Mucosa of descending colon (tissue), 3 donors: ENCODE results near the gene NR2F2. TPM values are rescaled to one million over a fixed set of nuclear protein-coding genes. Genes with fewer than 3 reads are reported as not detected.
A peak's percentile ranks its signal among the peaks of the same experiment; 100 is the strongest.

ENCODE experiments used
- ATAC-seq: fragments of 200-7000 bp; cut with Tn5 transposase; one replicate; pipeline ENCODE4 v1.9.1; 2020; ENCODE audit warnings: mild to moderate bottlenecking, moderate library complexity
- DNase-seq, 3 donors: peaks; one replicate each; pipeline ENCODE4 v3.0.0-alpha.2; 2020
- H3K36me3 ChIP-seq: fragments of 200-600 bp; one replicate; pipeline ENCODE4 v1.8.0; 2021; ENCODE audit warnings: low read depth, mild to moderate bottlenecking
- H3K4me1 ChIP-seq: fragments of 200-600 bp; one replicate; pipeline ENCODE4 v1.8.0; 2021; ENCODE audit warnings: low read depth, mild to moderate bottlenecking
- H3K4me3 ChIP-seq: fragments of 200-600 bp; one replicate; pipeline ENCODE4 v1.8.0; 2021; ENCODE audit warnings: mild to moderate bottlenecking
- H3K9me3 ChIP-seq: fragments of 200-600 bp; one replicate; pipeline ENCODE4 v1.8.0; 2021; ENCODE audit warnings: mild to moderate bottlenecking
- intact Hi-C, 2 donors: fragments of 100-400 bp; cut with DNase I in 1 of 2; cut with micrococcal nuclease in 1 of 2; formaldehyde crosslinking; loops; one replicate each; pipeline versions ENCODE4 v1.11.0 to v1.11.1; 2022; cut with DNase I, micrococcal nuclease
- total RNA-seq, 3 donors: library from RNA; stranded (reverse); fragmentation: NEBNext Ultra II Directional in 2 of 3; extraction: Animal tissue kit (Norgen Biotek cat#: 25700) in 2 of 3; gene quantifications; one replicate each; pipeline versions ENCODE4 v1.2.1 to v1.2.4, GENCODE V29; 2021 to 2023
- TF ChIP-seq, protein P1 (sequence below): fragments of 200-600 bp; IDR thresholded peaks from one replicate; pipeline ENCODE4 v1.8.0; 2022; ENCODE audit warnings: antibody characterized with exemption, mild to moderate bottlenecking
- donor health status: DM: no; HTN: no; CAD: no; lungs with moderate emphysema.
- donor health status: DM: no; HTN: no; CAD: no.
- donor health status: DM: no; HTN: yes; CAD: no.

The NR2F2 gene
- total RNA-seq, 3 donors from 2014 or later = 31.9 to 79.3 (median 36.8) TPM

GRCh38 chr15:96350934-96351724 lies 20.6 kb downstream of the NR2F2 start:
- DNase-seq (no peak), ATAC-seq (no peak)
- TF ChIP-seq, protein P1, sequence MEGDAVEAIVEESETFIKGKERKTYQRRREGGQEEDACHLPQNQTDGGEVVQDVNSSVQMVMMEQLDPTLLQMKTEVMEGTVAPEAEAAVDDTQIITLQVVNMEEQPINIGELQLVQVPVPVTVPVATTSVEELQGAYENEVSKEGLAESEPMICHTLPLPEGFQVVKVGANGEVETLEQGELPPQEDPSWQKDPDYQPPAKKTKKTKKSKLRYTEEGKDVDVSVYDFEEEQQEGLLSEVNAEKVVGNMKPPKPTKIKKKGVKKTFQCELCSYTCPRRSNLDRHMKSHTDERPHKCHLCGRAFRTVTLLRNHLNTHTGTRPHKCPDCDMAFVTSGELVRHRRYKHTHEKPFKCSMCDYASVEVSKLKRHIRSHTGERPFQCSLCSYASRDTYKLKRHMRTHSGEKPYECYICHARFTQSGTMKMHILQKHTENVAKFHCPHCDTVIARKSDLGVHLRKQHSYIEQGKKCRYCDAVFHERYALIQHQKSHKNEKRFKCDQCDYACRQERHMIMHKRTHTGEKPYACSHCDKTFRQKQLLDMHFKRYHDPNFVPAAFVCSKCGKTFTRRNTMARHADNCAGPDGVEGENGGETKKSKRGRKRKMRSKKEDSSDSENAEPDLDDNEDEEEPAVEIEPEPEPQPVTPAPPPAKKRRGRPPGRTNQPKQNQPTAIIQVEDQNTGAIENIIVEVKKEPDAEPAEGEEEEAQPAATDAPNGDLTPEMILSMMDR = no peak
- Histone ChIP-seq H3K4me1 (peaks cover 10% of the 10 kb centered on the region), H3K9me3 (no peaks in the 10 kb centered on the region), H3K36me3 (no peaks in the 10 kb centered on the region), H3K4me3 (no peak overlapping the region)
- intact Hi-C loops = no loop called here

DNA sequence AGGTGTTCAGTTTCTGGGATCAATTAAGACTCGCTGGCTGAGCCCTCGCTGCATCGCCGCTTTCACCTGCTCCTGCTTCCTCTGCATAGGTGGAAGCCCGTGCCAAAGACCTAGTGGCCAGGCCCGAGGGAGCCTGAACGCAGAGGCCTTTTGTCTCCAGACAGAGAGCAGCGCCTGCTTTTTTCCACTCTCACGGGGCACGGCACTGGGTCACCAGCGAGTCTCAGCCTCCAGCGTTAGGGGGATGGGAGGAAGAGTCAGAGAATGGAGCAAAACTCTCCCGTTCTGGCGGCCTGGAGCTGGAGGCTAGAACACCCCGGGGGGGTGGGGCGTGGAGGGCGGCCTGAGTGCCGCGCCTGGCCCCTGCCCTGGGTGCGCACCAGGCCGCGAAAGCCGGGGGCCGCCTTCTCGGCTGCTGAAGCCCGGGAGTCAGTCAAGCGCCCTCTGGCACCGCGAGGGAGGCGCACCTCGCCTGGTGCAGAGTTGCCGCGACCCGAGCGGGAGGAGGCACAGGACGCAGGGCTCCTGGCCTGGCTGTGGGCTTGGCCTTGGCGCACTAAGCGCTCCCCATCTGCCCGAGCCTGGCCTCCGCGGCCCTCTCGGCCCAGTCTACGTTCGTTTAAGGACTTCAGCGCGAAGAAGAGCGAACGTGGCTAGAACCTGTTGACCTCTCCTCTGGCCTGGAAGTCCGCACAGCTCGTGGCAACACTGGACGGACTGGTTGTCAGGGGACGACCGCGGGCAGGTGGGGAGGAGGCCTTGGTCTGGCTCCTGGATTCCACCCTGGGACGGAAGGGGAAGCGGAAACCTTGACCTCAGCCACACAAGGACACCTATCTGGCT lies 21.5 kb downstream of the NR2F2 start:
- intact Hi-C loops = no loop called here

DNA sequence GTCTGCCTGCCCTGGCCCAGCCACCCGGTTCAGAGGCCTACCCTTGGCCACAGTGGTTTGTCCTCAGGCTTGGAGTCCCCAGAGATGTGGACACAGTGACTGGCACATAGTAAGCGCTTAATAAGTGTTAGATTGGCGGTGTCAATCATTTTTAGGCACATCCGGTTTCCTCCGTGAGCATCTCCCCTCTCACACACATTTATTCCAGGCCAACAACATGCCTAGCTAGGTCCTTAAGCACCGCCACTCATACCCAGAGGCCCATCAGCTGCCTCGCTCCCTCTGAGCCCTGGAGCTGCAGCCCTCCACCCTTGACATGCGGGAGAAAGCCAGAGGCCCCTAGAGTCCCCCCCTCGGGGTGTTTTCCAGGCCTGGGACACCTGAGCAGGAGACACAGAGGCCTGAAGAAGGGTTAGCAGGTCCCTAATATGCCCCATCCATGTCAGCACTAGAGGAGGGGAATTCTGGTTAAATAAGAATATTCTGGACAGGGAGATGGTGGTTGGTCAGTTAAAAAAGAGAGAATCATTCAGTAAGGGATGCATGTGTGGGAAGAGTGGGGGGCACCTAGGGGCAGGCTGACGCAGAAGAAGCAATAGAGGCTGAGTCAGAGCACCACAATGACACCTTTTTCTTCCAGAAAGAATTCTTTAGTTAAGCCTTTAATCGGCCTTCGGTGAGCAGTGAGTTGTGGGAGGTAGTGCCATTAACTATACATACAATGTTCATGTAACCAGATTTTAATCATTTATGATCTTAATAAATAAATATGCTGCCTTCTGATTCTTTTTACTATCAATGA lies 22.3 kb downstream of the NR2F2 start:
- Histone ChIP-seq H3K4me3 (no peak overlapping the region), H3K36me3 (no peaks in the 10 kb centered on the region), H3K4me1 (peaks cover 8% of the 10 kb centered on the region), H3K9me3 (no peaks in the 10 kb centered on the region)
- intact Hi-C loops = no loop called here
- DNase-seq (no peak), ATAC-seq (no peak)
- TF ChIP-seq, protein P1 = no peak

More for the DNA sequence above, 21.5 kb downstream of the NR2F2 start:
- Histone ChIP-seq H3K4me1 (peaks cover 8% of the 10 kb centered on the region), H3K36me3 (no peaks in the 10 kb centered on the region), H3K4me3 (no peak overlapping the region), H3K9me3 (no peaks in the 10 kb centered on the region)
- DNase-seq (no peak), ATAC-seq (peak; percentile 12)
- TF ChIP-seq, protein P1 = no peak

DNA sequence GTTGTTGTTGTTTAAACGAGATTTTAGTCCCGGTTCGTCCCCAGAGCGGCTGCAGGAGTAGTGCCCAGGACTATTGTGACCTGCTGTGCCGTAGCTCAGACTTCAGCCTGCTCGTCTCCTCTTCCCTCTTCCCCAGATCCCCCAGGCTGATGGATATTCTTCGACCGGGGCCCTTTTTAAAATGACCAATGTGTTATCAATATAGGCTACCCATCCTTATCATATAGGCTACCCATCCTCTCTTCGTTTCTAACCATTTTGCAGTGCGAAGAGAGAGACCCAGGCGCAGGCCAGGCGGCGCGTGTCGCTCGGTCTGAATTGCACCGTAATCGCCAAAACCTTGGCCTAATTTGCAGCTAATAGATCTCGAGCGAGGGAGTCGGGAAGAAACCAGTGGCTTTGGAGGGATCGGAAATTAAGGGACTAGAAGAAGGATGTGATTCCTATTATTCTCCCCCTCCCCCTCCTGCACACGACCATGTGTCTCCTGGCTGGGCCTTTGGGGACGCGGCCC lies 23.0 kb downstream of the NR2F2 start:
- H3K9me3 ChIP-seq = no peaks in the 10 kb centered on the region
- H3K4me1 ChIP-seq = peaks cover 8% of the 10 kb centered on the region

More for the DNA sequence above, 23.0 kb downstream of the NR2F2 start:
- H3K36me3 ChIP-seq = no peaks in the 10 kb centered on the region
- ATAC-seq (no peak), DNase-seq (no peak)
- intact Hi-C loops = no loop called here
- H3K4me3 ChIP-seq = no peak overlapping the region
- TF ChIP-seq, protein P1 = no peak
